Heart left ventricle (tissue), 13 donors: ENCODE data around the gene SERF2.

Experiments used
- CTCF ChIP-seq, 12 donors: fragments of 200-600 bp; sonication (generic) in 4 of 12; IDR thresholded peaks; one replicate each; pipeline versions ENCODE4 v1.5.0 to v1.8.0; 2018 to 2022; ENCODE audit warnings: antibody characterized with exemption in 12 of 12, mild to moderate bottlenecking in 5 of 12
- POLR2A ChIP-seq, 2 donors: fragments of 450-650 bp; IDR thresholded peaks; one replicate each; pipeline ENCODE4 v1.6.1; 2017; ENCODE audit warnings: antibody characterized with exemption in 2 of 2, mild to moderate bottlenecking in 2 of 2, moderate library complexity in 2 of 2
- donor health status: ischemic (EF 13 %, LVEDD 7.1; RV severe dilation, severe dysfunction).
- donor health status: DM: no; HTN: yes; CAD: no.
- donor health status: DM: no; HTN: no; CAD: no.
- donor health status: ischemic (EF 25% LVEDD 6.9; RV normal size, moderate dysfunction).
- donor health status: ischemic (EF 25% LVEDD 5.7; RV mildly dilated, moderate dysfunction).
- donor health status: ischemic (EF 35%, LVEDD 5.7; RV mildly dilated, moderate dysfunction).
- donor health status: nonischemic (EF 11% LVEDD 7.7; RV severe dilation, severe dysfunction).
- donor health status: DM: yes; HTN: yes; CAD: no.
- donor health status: PGD.
- donor health status: ischemic (EF 29% LVEDD 5.4; RV normal size, mild dysfunction).
- donor health status: nonischemic (EF 23%, LVEDD 6.1; RV moderate dilation, normal function).

- TF ChIP-seq POLR2A (IDR thresholded peaks at IDR 0.05) (no peak), CTCF (IDR thresholded peaks at IDR 0.05) (no peak)
Measured at GRCh38 chr15:43799209-43799944, 7.3 kb downstream of the SERF2 start.
